Astrocyte (in vitro differentiated cells and primary cell): ENCODE results near the gene ZNF438. TPM values are rescaled to one million over a fixed set of nuclear protein-coding genes. Genes with fewer than 3 reads are reported as not detected.
"Not testable (repeated sequence)": the region's sequence is repeated elsewhere in the genome, so short reads cannot be mapped to it uniquely, and the experiment has no call there.

Source experiments
- DNase-seq: peaks from one replicate; pipeline ENCODE4 v3.0.0-alpha.2; 2010; ENCODE audit warnings: low read depth
- FAIRE-seq: peaks from 2 replicates; lab custom pipeline; 2011; peaks lifted over from hg19 to GRCh38; lab: Jason Lieb, UNC
- H2AFZ ChIP-seq: 2 replicates; pipeline ENCODE4 v1.6.0; 2012; ENCODE audit warnings: low read depth, low read length, inconsistent platforms
- H3K27ac ChIP-seq: 2 replicates; pipeline ENCODE4 v1.5.1; 2011; ENCODE audit warnings: low read depth, low read length, inconsistent platforms
- H3K27me3 ChIP-seq: 2 replicates; pipeline ENCODE4 v1.6.0; 2011; ENCODE audit warnings: low read length, inconsistent platforms; ENCODE audit not compliant: insufficient read depth
- H3K36me3 ChIP-seq: 2 replicates; pipeline ENCODE4 v1.5.1; 2011; ENCODE audit warnings: low read length, inconsistent platforms; ENCODE audit not compliant: insufficient read depth
- H3K4me1 ChIP-seq: 2 replicates; pipeline ENCODE4 v1.5.1; 2011; ENCODE audit warnings: low read length, inconsistent platforms; ENCODE audit not compliant: insufficient read depth
- H3K4me2 ChIP-seq: 2 replicates; pipeline ENCODE4 v1.6.0; 2012; ENCODE audit warnings: low read length, inconsistent platforms
- H3K4me3 ChIP-seq: 2 replicates; pipeline ENCODE4 v1.5.1; 2011; ENCODE audit warnings: low read depth, mild to moderate bottlenecking, low read length, inconsistent platforms; ENCODE audit not compliant: insufficient read depth
- H3K79me2 ChIP-seq: 2 replicates; pipeline ENCODE4 v1.6.0; 2012; ENCODE audit warnings: mild to moderate bottlenecking, low read length, inconsistent platforms; ENCODE audit not compliant: insufficient read depth
- H3K9ac ChIP-seq: 2 replicates; pipeline ENCODE4 v1.6.0; 2012; ENCODE audit warnings: mild to moderate bottlenecking, low read length, inconsistent platforms
- H3K9me3 ChIP-seq: 2 replicates; pipeline ENCODE4 v1.5.1; 2012; ENCODE audit warnings: low read depth, mild to moderate bottlenecking, low read length, inconsistent platforms; ENCODE audit not compliant: insufficient read depth
- H4K20me1 ChIP-seq: 2 replicates; pipeline ENCODE4 v1.6.0; 2012; ENCODE audit warnings: low read length, inconsistent platforms; ENCODE audit not compliant: insufficient read depth
- H3K27ac Mint-ChIP-seq: one replicate; pipeline ENCODE4 v1.8.0; 2021; ENCODE audit warnings: mild to moderate bottlenecking, mixed read lengths; ENCODE audit not compliant: unreplicated experiment
- H3K27me3 Mint-ChIP-seq: one replicate; pipeline ENCODE4 v1.8.0; 2021; ENCODE audit warnings: low read depth, mixed read lengths; ENCODE audit not compliant: unreplicated experiment
- H3K36me3 Mint-ChIP-seq: one replicate; pipeline ENCODE4 v1.8.0; 2021; ENCODE audit warnings: low read depth, mixed read lengths; ENCODE audit not compliant: unreplicated experiment
- H3K4me1 Mint-ChIP-seq: one replicate; pipeline ENCODE4 v1.8.0; 2021; ENCODE audit warnings: low read depth, mixed read lengths; ENCODE audit not compliant: unreplicated experiment
- H3K4me3 Mint-ChIP-seq: one replicate; pipeline ENCODE4 v1.8.0; 2021; ENCODE audit warnings: mild to moderate bottlenecking, moderate library complexity, mixed read lengths; ENCODE audit not compliant: unreplicated experiment
- H3K9me3 Mint-ChIP-seq: one replicate; pipeline ENCODE4 v1.8.0; 2021; ENCODE audit warnings: mild to moderate bottlenecking, mixed read lengths; ENCODE audit not compliant: unreplicated experiment
- EZH2 ChIP-seq: IDR thresholded peaks from 2 replicates; pipeline ENCODE4 v1.6.1; 2012; ENCODE audit warnings: mild to moderate bottlenecking, low read length, inconsistent platforms; ENCODE audit not compliant: insufficient read depth
- total RNA-seq: library from RNA; stranded (reverse); gene quantifications from 2 replicates; pipeline ENCODE4 v1.2.1, GENCODE V29; 2021
- TF ChIP-seq, protein P1 (sequence below): IDR thresholded peaks from 2 replicates; pipeline ENCODE4 v1.5.1; 2011; ENCODE audit warnings: low read depth, mild to moderate bottlenecking, inconsistent platforms, low read length, moderate library complexity; ENCODE audit not compliant: insufficient read depth

ZNF438 gene
- total RNA-seq, 1 donor from 2014 or later: 2.2 TPM

- TF ChIP-seq, protein P1, sequence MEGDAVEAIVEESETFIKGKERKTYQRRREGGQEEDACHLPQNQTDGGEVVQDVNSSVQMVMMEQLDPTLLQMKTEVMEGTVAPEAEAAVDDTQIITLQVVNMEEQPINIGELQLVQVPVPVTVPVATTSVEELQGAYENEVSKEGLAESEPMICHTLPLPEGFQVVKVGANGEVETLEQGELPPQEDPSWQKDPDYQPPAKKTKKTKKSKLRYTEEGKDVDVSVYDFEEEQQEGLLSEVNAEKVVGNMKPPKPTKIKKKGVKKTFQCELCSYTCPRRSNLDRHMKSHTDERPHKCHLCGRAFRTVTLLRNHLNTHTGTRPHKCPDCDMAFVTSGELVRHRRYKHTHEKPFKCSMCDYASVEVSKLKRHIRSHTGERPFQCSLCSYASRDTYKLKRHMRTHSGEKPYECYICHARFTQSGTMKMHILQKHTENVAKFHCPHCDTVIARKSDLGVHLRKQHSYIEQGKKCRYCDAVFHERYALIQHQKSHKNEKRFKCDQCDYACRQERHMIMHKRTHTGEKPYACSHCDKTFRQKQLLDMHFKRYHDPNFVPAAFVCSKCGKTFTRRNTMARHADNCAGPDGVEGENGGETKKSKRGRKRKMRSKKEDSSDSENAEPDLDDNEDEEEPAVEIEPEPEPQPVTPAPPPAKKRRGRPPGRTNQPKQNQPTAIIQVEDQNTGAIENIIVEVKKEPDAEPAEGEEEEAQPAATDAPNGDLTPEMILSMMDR: no peak
- no peak for TF ChIP-seq EZH2
- no peaks in the 10 kb centered on the region for H3K27me3 ChIP-seq
- Mint-ChIP-seq H3K4me3 (no peak overlapping the region), H3K27me3 (peaks cover 6% of the 10 kb centered on the region), H3K9me3 (peaks cover 6% of the 10 kb centered on the region), H3K4me1 (peaks cover 4% of the 10 kb centered on the region), H3K27ac (no peak overlapping the region), H3K36me3 (peaks cover 2% of the 10 kb centered on the region)
- H3K79me2 ChIP-seq: no peaks in the 10 kb centered on the region
- no peak overlapping the region for H3K4me3 ChIP-seq
- H3K9me3 ChIP-seq: no peaks in the 10 kb centered on the region
- DNase-seq: no peak
- H3K4me2 ChIP-seq: no peak overlapping the region
- H3K4me1 ChIP-seq: no peaks in the 10 kb centered on the region
- no peaks in the 10 kb centered on the region for H3K36me3 ChIP-seq
- FAIRE-seq: no peak
- no peak overlapping the region for H2AFZ ChIP-seq
- H3K9ac ChIP-seq: no peak overlapping the region
- no peaks in the 10 kb centered on the region for H4K20me1 ChIP-seq
- no peak overlapping the region for H3K27ac ChIP-seq
Measured at GRCh38 chr10:30800368-30800767, 231.3 kb downstream of the ZNF438 start.

DNA sequence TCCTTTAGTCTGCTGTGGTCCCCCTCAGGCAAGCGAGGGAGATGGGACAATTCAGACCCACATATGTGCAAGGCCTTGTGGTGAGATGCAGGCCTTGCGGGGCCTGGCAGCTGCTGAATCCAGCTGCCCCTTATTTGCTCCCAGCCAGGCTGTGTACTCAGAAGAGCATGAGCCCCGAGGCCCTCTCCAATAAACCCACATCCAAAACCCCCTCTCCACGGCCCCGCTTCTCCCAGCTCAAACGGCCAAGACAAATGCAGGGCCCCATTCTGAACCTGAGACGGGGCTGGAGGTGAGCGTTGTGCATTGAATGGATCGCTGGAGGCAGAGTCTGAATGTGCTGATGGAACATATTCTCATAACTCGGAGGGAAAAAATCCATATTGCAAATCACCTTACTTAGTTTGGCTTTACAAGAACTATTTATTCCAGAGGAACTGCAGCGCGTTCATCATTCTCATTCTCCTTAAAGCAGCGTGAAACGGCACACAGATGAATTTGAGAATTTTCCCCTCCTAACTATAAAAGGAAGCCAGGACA is 232.9 kb downstream of the ZNF438 start:
- H3K4me1 ChIP-seq: no peaks in the 10 kb centered on the region
- TF ChIP-seq, protein P1: no peak
- TF ChIP-seq EZH2: no peak

GRCh38 chr10:30795024-30795423 is 236.6 kb downstream of the ZNF438 start:
- not testable (repeated sequence) for H3K27me3 Mint-ChIP-seq, H3K27ac Mint-ChIP-seq, H3K4me1 Mint-ChIP-seq, DNase-seq, H3K4me1 ChIP-seq, H3K79me2 ChIP-seq, H3K9me3 ChIP-seq, H3K27ac ChIP-seq, H3K27me3 ChIP-seq, H3K36me3 ChIP-seq, H3K36me3 Mint-ChIP-seq, H3K4me3 ChIP-seq, H3K9me3 Mint-ChIP-seq, H3K9ac ChIP-seq, H3K4me2 ChIP-seq, H4K20me1 ChIP-seq, FAIRE-seq, H2AFZ ChIP-seq, H3K4me3 Mint-ChIP-seq

More for the DNA sequence above, 232.9 kb downstream of the ZNF438 start:
- H3K4me2 ChIP-seq: no peak overlapping the region
- H3K79me2 ChIP-seq: no peaks in the 10 kb centered on the region
- no peaks in the 10 kb centered on the region for H3K27me3 ChIP-seq
- Mint-ChIP-seq H3K27ac (no peak overlapping the region), H3K4me1 (peaks cover 3% of the 10 kb centered on the region), H3K27me3 (peaks cover 4% of the 10 kb centered on the region), H3K4me3 (no peak overlapping the region), H3K9me3 (peaks cover 4% of the 10 kb centered on the region), H3K36me3 (peaks cover 2% of the 10 kb centered on the region)
- FAIRE-seq (no peak), DNase-seq (no peak)
- H2AFZ ChIP-seq: no peak overlapping the region
- no peaks in the 10 kb centered on the region for H4K20me1 ChIP-seq
- no peak overlapping the region for H3K4me3 ChIP-seq
- no peak overlapping the region for H3K27ac ChIP-seq
- H3K36me3 ChIP-seq: no peaks in the 10 kb centered on the region
- H3K9ac ChIP-seq: no peak overlapping the region
- H3K9me3 ChIP-seq: no peaks in the 10 kb centered on the region
